Kasumi-1 (cell line): ENCODE results near the gene TAF11L5.
"Not testable (repeated sequence)": the region's sequence is repeated elsewhere in the genome, so short reads cannot be mapped to it uniquely, and the experiment has no call there.

ENCODE experiments used
- DNase-seq, 2 experiments: peaks; one replicate each; lab custom pipeline; 2025; lab: John Stamatoyannopoulos, UW

Gene TAF11L5

GRCh38 chr5:17524935-17525334, at the start of gene TAF11L5:
Gene TAF11L5, plus strand, starts transcription at chr5:17525235.
- not testable (repeated sequence) for DNase-seq

- no peak for DNase-seq
Observed at GRCh38 chr5:17477043-17477442, 48.0 kb upstream of the TAF11L5 start.

DNA sequence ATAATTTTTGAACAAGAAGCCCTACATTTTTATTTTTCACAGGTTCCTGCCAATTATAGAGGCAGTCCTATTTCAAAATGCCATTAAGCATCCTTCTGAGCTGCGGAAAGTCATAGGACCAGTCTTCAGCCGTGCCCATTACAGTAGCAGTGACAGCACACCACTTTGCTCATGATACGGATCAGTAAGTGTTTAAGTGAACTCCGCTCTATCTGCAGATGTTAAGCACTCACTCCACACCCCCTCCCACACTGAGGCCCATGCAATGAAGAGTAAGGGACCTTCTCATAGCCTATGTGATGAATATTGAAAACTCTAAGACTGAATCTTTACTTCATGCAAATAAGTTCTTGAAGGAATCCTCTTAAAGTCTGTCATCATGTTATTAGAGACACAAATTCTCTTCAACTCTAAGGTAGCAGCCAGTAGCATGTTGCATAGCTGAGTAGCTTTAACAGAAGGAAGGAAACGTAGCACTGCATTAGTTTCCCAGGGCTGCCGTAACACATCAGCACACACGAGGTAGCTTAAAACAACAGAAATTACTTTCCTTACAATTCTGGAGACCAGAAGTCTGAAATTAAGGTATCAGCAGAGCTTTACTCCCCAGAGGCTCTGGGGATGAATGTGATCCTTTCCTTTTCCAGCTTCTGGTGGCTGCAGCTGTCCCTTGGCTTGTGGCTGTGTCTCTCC, 47.3 kb upstream of the TAF11L5 start:
- no peak for DNase-seq

DNA sequence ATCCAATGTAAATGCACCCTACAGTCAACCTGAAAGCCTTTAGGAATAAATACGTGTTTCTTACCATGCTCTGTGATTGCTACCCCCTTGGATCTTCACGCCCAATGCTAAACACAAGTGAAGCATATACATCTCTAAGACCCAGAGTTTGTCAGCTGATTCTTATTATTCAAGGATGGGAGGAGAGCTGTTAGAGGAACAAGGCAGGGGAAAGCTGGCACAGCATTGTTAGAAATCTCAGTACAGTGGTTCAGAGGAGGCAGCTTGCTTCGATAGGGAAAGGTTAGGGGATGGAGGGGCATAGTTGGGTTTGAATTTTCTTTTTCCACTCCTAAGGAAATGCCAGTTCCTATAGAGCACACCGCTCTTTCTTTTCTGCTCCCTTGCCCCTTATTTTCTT, 43.7 kb upstream of the TAF11L5 start:
- DNase-seq = no peak

DNA sequence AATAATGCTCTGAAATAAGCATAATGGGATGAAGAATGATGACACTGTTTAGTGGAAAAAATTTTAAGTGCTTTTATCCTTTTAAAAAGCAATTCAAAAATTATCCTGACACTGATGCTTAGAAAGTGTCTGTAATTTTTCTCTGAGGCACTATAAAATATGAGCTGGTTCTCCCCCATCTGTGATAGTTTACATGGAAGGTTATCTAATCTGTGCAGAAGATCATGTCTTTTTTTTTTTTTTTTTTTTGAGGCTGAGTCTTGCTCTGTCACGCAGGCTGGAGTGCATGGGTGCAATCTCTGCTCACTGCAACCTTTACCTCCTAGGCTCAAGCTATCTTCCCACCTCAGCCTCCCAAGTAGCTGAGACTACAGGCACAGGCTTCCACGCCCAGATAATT, 42.2 kb upstream of the TAF11L5 start:
- no peak for DNase-seq

DNA sequence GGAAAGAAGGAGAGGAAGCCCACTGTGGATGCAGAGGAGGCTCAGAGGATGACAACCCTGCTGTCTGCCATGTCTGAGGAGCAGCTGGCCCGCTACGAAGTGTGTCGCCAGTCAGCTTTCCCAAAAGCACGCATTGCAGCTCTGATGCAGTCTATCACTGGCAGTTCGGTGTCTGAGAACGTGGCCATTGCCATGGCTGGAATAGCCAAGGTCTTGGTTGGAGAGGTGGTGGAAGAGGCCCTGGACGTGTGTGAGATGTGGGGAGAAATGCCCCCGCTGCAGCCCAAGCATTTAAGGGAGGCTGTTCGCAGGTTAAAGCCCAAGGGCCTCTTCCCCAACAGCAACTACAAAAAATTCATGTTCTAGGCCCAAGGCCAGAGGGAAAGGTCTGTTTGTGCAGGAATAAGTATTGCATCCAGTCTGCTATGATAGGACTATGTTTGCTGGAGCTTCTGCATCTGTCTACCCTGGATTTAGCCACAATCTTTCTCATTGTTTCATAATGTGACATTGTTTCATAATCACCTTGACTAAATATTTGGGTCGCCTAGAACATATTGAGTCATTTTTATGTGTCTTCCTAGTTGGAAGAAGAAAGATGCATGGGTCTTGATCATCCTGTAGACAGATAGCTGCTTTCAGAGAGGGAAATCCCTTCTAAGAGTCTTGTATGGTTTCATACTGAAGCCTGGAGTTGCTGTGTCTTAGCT, 38.4 kb upstream of the TAF11L5 start:
- DNase-seq = not testable (repeated sequence)

- no peak for DNase-seq
Observed at GRCh38 chr5:17487174-17487512, 37.9 kb upstream of the TAF11L5 start.

- DNase-seq = not testable (repeated sequence)
Observed at GRCh38 chr5:17491257-17491656, 33.8 kb upstream of the TAF11L5 start.

- DNase-seq = no peak
Observed at GRCh38 chr5:17492770-17493169, 32.3 kb upstream of the TAF11L5 start.

DNA sequence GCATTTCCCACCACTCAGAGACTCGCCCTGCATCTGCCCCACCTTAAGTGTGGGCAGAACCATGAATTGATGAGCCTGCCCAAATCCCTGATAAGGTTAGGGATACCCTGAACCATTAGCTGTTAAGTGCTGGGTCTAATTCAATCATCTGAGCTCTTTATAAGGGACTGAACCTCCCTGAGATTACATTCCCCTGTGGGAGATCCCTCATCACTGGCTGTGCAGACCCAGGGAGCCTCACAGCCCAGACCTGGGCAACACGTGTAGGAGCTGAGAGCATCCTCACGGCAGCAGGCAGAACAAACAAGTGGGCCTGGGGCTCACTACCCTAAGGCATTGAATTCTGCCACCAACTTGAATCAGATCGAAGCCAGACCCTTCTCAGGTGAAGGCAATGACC, 27.6 kb upstream of the TAF11L5 start:
- DNase-seq = no peak

GRCh38 chr5:17497931-17498330, 27.1 kb upstream of the TAF11L5 start, which contains the start of gene TAF11L2:
Gene TAF11L2, plus strand, starts transcription at chr5:17498231.
- DNase-seq = not testable (repeated sequence)

- no peak for DNase-seq
Observed at GRCh38 chr5:17511775-17512325, 13.2 kb upstream of the TAF11L5 start.

DNA sequence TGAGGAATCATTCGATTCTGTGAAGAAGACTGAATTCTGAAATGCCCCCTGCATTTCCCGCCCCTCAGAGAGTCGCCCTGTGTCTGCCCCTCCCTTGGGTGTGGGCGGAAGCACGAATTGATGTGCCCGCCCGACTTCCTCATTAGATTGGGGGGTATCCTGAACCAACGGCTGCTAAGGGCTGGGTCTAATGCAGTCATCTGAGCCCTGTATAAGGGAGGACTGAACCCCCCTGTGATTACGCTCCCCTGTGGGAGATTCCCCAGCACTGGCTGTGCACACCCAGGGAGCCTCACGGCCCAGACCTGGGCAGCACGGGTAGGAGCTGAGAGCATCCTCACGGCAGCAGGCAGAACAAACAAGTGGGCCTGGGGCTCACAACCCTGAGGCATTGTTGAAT, 7.5 kb upstream of the TAF11L5 start:
- DNase-seq = not testable (repeated sequence)

GRCh38 chr5:17518067-17518466, 7.0 kb upstream of the TAF11L5 start, which contains the start of gene TAF11L3:
Gene TAF11L3, plus strand, starts transcription at chr5:17518367.
- DNase-seq = not testable (repeated sequence)

DNA sequence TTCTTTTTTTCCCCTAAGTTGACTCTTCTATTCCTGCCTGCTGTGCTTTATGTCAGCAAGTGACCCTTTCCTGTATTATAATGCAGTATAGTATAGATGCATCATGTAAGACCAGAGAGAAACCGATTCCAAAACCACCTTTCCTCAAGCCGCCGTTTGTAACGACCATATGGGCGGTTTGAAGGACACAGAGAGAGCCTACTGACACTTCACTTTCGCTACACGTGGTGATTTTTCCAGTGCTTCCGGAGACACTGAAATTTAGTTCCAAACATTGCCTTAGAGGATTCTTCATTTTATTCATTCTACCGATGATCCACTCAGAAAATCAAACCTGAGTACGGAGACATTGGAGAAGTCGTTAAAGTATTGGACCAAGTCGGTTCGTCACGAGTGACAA, 5.5 kb upstream of the TAF11L5 start:
- not testable (repeated sequence) for DNase-seq

DNA sequence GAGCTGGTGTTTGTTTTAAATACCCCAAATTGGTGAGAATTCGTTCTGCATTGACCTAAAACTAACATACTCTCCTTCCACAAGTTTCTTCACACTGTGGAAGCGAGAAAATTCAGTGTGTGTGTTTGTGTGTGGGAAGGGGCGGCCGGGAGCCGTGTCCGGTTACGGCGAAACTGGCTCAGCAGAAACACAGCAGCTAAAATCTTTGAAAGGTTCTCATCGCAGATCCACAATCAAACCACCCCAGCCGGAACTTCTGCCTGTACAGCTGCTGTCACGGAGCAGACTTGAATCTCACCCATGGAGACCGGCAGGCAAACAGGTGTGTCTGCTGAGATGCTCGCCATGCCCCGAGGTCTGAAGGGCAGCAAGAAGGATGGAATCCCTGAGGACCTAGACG, 3.5 kb upstream of the TAF11L5 start, which contains the start of gene TAF11L4:
TAF11L4 (plus strand) TSS at position 301 of the 400 bp plus-strand sequence.
- not testable (repeated sequence) for DNase-seq

- not testable (repeated sequence) for DNase-seq
Observed at GRCh38 chr5:17526504-17526903, 1.5 kb downstream of the TAF11L5 start.

- not testable (repeated sequence) for DNase-seq
Observed at GRCh38 chr5:17528369-17528768, 3.3 kb downstream of the TAF11L5 start, which contains the start of gene TAF11L6. Gene TAF11L6, plus strand, starts transcription at chr5:17528669.
